D721Med (cell line): ENCODE measurements around the gene STEAP3.

Experiments used
- DNase-seq: peaks from one replicate; pipeline ENCODE4 v3.0.0; 2011; ENCODE audit warnings: low spot score; ENCODE audit not compliant: insufficient read length
- FAIRE-seq: peaks from 2 replicates; lab custom pipeline; 2011; peaks lifted over from hg19 to GRCh38; lab: Jason Lieb, UNC
- CTCF ChIP-seq: IDR thresholded peaks from 2 replicates; pipeline ENCODE4 v1.5.1; 2012; ENCODE audit warnings: mild to moderate bottlenecking, control low read depth; ENCODE audit not compliant: insufficient read depth; ENCODE audit errors: missing control alignments

Gene STEAP3

GRCh38 chr2:119249855-119250717, 26.5 kb downstream of the STEAP3 start:
- TF ChIP-seq CTCF, result no peak
- no peak for FAIRE-seq
- DNase-seq, result no peak

- no peak for TF ChIP-seq CTCF
- DNase-seq (no peak), FAIRE-seq (no peak)
Observed at GRCh38 chr2:119250718-119251290, 27.2 kb downstream of the STEAP3 start.

DNA sequence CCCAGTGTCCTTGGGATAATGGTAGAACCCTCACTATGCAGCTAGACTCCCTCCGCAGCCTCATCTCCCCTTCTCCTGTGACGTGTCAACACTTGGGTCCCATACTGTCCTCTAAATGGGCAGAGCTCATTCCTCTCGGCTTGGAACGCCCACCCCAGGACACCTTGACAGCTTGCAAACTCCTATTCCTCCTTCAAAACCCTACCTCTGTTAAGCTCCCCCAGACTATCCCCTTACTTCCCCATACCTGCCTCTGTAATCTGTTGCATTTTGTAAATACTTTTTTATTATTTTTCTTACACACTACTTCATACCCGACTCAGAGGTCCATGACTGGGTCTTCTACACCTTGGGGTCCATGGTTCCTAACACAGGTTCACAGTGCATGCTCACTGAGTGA, 28.0 kb downstream of the STEAP3 start:
- FAIRE-seq (no peak), DNase-seq (no peak)
- no peak for TF ChIP-seq CTCF

- no peak for TF ChIP-seq CTCF
- FAIRE-seq (no peak), DNase-seq (no peak)
Observed at GRCh38 chr2:119252186-119253113, 28.8 kb downstream of the STEAP3 start.

- no peak for TF ChIP-seq CTCF
- DNase-seq (no peak), FAIRE-seq (no peak)
Observed at GRCh38 chr2:119253114-119253702, 29.6 kb downstream of the STEAP3 start.

DNA sequence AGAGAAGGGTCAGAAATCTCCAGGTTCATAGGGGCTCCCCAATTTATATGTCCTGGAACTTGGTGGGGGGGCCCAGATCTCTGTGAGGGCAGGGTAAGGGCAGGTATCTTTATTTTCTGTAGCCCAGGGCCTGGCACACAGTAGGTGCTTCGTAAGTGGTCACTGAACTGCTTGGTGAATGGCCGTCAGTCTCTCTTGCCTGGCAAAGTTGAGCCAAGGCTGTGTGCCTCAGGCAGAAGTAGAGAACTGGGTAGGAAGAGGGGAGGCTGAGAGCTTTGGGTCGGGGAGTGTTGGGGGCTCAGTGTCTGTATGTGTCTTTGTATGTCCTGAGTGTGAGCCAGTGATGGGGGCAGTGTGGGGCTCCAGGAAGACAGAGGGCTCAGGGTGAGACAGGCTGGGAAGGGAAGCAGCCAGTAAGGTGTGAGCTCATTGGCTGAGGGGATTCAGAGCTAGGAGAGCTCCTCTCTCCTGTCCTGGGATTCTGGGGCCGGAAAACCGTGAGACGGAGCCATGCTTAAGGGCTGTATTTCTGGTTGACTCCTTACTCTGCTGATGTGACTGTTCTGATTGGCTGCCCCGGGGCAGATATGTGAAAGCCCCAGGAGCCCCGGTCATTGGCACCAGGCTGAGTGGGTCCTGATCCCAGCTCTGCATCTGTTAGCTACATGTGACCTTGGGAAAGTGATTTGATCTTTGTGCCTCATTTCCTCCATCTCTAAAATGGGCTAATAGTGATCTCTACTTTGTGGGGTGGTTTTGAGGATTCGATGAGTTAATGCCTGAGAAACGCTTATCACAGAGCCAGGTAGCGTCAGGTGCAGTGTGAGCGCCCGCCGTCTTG, 30.3 kb downstream of the STEAP3 start:
- DNase-seq, result no peak
- FAIRE-seq, result no peak
- TF ChIP-seq CTCF, result no peak
